Frontal cortex (tissue), 4 donors: Measurements from ENCODE around the gene EYS. TPM values are rescaled to one million over a fixed set of nuclear protein-coding genes. Genes with fewer than 3 reads are reported as not detected.
"Not testable (repeated sequence)": the region's sequence is repeated elsewhere in the genome, so short reads cannot be mapped to it uniquely, and the experiment has no call there.

Experiments used
- DNase-seq, 2 donors: peaks; one replicate each; pipeline ENCODE4 v3.0.0; 2012; ENCODE audit warnings: low spot score in 2 of 2
- FAIRE-seq: peaks from 2 replicates; lab custom pipeline; 2012; peaks lifted over from hg19 to GRCh38; lab: Jason Lieb, UNC
- total RNA-seq: library from RNA; depleted of rRNA; stranded (reverse); fragments of >200 nt; gene quantifications from one replicate; pipeline ENCODE4 v1.2.3, GENCODE V29; 2014
- donor health status: control.
- donor health status: control.
- donor health status: control.

EYS gene
- total RNA-seq, 1 donor from 2014 or later, result 2.0 TPM

GRCh38 chr6:63926950-63927927 is 1779.8 kb downstream of the EYS start:
- FAIRE-seq, result no peak
- no peak for DNase-seq

- DNase-seq, result no peak
- FAIRE-seq, result no peak
Measured at GRCh38 chr6:63926258-63926780, 1780.7 kb downstream of the EYS start.

- DNase-seq, result peak in 1 of 2 donors; percentile 21
- FAIRE-seq, result peak; percentile 98
Measured at GRCh38 chr6:63923139-63923739, 1783.8 kb downstream of the EYS start.

GRCh38 chr6:63919556-63920110 is 1787.4 kb downstream of the EYS start:
- no peak for DNase-seq
- FAIRE-seq, result no peak

- no peak for FAIRE-seq
- DNase-seq, result no peak
Measured at GRCh38 chr6:63912887-63913286, 1794.1 kb downstream of the EYS start.

- no peak for FAIRE-seq
- no peak for DNase-seq
Measured at GRCh38 chr6:63910863-63911551, 1796.0 kb downstream of the EYS start.

GRCh38 chr6:63904650-63905248 is 1802.3 kb downstream of the EYS start:
- DNase-seq, result no peak
- no peak for FAIRE-seq

- no peak for DNase-seq
- FAIRE-seq, result no peak
Measured at GRCh38 chr6:63899550-63899949, 1807.5 kb downstream of the EYS start.

GRCh38 chr6:63897952-63898351 is 1809.1 kb downstream of the EYS start:
- FAIRE-seq (no peak), DNase-seq (no peak)

GRCh38 chr6:63897459-63897858 is 1809.6 kb downstream of the EYS start:
- FAIRE-seq (no peak), DNase-seq (no peak)

GRCh38 chr6:63888416-63888815 is 1818.6 kb downstream of the EYS start:
- FAIRE-seq, result no peak
- DNase-seq, result no peak

- not testable (repeated sequence) for DNase-seq, FAIRE-seq
Measured at GRCh38 chr6:63887804-63888203, 1819.2 kb downstream of the EYS start.

- DNase-seq, result no peak
- FAIRE-seq, result no peak
Measured at GRCh38 chr6:63887002-63887751, 1819.8 kb downstream of the EYS start.

GRCh38 chr6:63886341-63886740 is 1820.7 kb downstream of the EYS start:
- FAIRE-seq (no peak), DNase-seq (no peak)

GRCh38 chr6:63883597-63883996 is 1823.4 kb downstream of the EYS start:
- no peak for DNase-seq
- FAIRE-seq, result no peak

GRCh38 chr6:63882208-63882607 is 1824.8 kb downstream of the EYS start:
- FAIRE-seq (no peak), DNase-seq (no peak)

- no peak for DNase-seq
- FAIRE-seq, result no peak
Measured at GRCh38 chr6:63881791-63882190, 1825.2 kb downstream of the EYS start.

GRCh38 chr6:63872233-63872632 is 1834.8 kb downstream of the EYS start:
- no peak for DNase-seq
- FAIRE-seq, result no peak

- DNase-seq (no peak), FAIRE-seq (no peak)
Measured at GRCh38 chr6:63868351-63868750, 1838.7 kb downstream of the EYS start.
